ENCODE measurements around the gene GPR33. TPM values are rescaled to one million over a fixed set of nuclear protein-coding genes. Genes with fewer than 3 reads are reported as not detected.

GPR33 gene, protein sequence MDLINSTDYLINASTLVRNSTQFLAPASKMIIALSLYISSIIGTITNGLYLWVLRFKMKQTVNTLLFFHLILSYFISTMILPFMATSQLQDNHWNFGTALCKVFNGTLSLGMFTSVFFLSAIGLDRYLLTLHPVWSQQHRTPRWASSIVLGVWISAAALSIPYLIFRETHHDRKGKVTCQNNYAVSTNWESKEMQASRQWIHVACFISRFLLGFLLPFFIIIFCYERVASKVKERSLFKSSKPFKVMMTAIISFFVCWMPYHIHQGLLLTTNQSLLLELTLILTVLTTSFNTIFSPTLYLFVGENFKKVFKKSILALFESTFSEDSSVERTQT
- total RNA-seq (ENCODE audit: low replicate concordance): not detected in 2 replicates

DNA sequence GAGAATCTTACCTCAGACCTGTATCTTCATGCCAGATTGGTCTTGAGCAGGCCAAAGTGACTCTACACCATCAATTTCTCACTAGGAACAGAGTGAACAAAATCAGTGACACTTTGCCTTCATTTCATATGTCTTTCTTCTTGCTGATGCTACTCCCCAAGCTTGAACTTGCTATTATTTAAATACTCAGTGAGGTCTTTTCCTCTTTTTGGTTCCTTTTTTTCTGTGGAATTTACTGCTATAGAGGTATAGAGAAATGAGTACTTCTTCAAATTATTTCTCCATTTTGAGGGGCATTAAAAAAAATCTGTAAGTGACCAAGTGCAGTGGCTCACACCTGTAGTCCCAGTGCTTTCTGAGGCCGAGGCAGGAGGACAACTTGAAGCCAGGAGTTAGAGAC lies at the start of gene GPR33:
GPR33 (minus strand) TSS at position 154 of the 400 bp plus-strand sequence. CDS start 4,074 bp downstream, outside the sequence.
- no peaks in the 10 kb centered on the region for H3K36me3 ChIP-seq
- H3F3A ChIP-seq (ENCODE audit: low read depth): no peaks in the 10 kb centered on the region
- H3K27ac ChIP-seq: no peak within 1 kb of the TSS
- no peaks in the 10 kb centered on the region for H3K4me1 Mint-ChIP-seq
- no peaks in the 10 kb centered on the region for H3K27me3 ChIP-seq
- H3K36me3 Mint-ChIP-seq: no peaks in the 10 kb centered on the region
- TF ChIP-seq EZH2phosphoT487 (IDR thresholded peaks at IDR 0.05) (no peak), EZH2 (IDR thresholded peaks at IDR 0.05) (no peak)
- TF ChIP-seq, protein P1, sequence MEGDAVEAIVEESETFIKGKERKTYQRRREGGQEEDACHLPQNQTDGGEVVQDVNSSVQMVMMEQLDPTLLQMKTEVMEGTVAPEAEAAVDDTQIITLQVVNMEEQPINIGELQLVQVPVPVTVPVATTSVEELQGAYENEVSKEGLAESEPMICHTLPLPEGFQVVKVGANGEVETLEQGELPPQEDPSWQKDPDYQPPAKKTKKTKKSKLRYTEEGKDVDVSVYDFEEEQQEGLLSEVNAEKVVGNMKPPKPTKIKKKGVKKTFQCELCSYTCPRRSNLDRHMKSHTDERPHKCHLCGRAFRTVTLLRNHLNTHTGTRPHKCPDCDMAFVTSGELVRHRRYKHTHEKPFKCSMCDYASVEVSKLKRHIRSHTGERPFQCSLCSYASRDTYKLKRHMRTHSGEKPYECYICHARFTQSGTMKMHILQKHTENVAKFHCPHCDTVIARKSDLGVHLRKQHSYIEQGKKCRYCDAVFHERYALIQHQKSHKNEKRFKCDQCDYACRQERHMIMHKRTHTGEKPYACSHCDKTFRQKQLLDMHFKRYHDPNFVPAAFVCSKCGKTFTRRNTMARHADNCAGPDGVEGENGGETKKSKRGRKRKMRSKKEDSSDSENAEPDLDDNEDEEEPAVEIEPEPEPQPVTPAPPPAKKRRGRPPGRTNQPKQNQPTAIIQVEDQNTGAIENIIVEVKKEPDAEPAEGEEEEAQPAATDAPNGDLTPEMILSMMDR (IDR thresholded peaks at IDR 0.05): no peak
- no peaks in the 10 kb centered on the region for H3K79me2 ChIP-seq (ENCODE audit: low read depth)
- no peak within 1 kb of the TSS for H3K9ac ChIP-seq
- H3K9me3 Mint-ChIP-seq: peaks cover 2% of the 10 kb centered on the region
- no peaks in the 10 kb centered on the region for H3K27me3 Mint-ChIP-seq (ENCODE audit: insufficient read depth, low read depth)
- no peak for DNase-seq (ENCODE audit: low spot score)
- H2AFZ ChIP-seq (replicated peaks): no peak within 1 kb of the TSS
- no peak within 1 kb of the TSS for H3K4me3 ChIP-seq
- no peaks in the 10 kb centered on the region for H4K20me1 ChIP-seq (ENCODE audit: low read depth)
- no peaks in the 10 kb centered on the region for H3K9me3 ChIP-seq (ENCODE audit: low read depth)
- H3K4me2 ChIP-seq: no peak within 1 kb of the TSS
- no peak within 1 kb of the TSS for H3K27ac Mint-ChIP-seq
- no peaks in the 10 kb centered on the region for H3K4me1 ChIP-seq
- no peak within 1 kb of the TSS for H3K4me3 Mint-ChIP-seq

DNA sequence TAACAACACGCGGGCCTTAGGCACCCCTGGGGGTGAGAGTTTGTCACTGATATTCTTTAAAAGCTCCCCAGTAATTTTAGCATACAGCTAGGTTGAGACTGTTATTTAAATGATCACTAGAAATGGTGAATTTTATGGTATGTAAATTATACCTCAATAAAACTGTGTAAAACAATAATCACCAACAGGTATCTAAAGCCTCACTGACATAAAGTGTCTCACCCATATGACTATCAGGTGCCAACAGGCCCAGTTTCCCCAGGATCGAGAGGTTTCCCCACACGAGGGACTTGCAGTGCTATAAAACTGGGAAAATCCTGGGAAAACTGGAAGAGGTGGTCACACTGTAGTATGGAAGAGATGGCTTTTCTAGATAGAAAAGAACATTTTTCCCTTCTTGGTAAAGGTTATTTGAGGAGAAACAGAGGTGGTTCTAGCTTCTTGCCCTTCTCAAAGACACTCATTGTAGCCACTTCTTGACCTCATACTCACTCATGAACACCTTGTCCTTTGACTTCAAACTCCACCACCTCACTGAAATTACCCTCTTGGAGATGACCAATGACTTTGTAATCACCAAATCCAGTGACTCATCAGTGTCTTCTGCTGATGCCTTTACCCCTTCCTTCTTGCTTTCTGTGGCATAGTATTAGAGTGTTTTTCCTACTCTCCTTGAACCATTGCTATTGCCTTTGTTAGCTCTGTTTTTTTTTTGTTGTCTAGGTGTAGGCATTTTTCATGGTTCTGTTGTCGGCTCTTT lies 48.5 kb upstream of the GPR33 start:
- no peak overlapping the region for H3K9ac ChIP-seq
- DNase-seq (ENCODE audit: low spot score): no peak
- H3K36me3 ChIP-seq: no peaks in the 10 kb centered on the region
- no peaks in the 10 kb centered on the region for H3K36me3 Mint-ChIP-seq
- H3K4me3 ChIP-seq: no peak overlapping the region
- no peaks in the 10 kb centered on the region for H3K4me1 ChIP-seq
- H3K27ac Mint-ChIP-seq: no peak overlapping the region
- no peaks in the 10 kb centered on the region for H3K9me3 ChIP-seq (ENCODE audit: low read depth)
- no peaks in the 10 kb centered on the region for H4K20me1 ChIP-seq (ENCODE audit: low read depth)
- no peaks in the 10 kb centered on the region for H3K4me1 Mint-ChIP-seq
- no peak for TF ChIP-seq EZH2 (IDR thresholded peaks at IDR 0.05)
- TF ChIP-seq EZH2phosphoT487 (IDR thresholded peaks at IDR 0.05): no peak
- TF ChIP-seq, protein P1 (IDR thresholded peaks at IDR 0.05): no peak
- no peak overlapping the region for H3K27ac ChIP-seq
- no peaks in the 10 kb centered on the region for H3K27me3 Mint-ChIP-seq (ENCODE audit: insufficient read depth, low read depth)
- H3K4me2 ChIP-seq: no peak overlapping the region
- H3K4me3 Mint-ChIP-seq: no peak overlapping the region
- no peaks in the 10 kb centered on the region for H3F3A ChIP-seq (ENCODE audit: low read depth)
- no peak overlapping the region for H2AFZ ChIP-seq (replicated peaks)
- H3K79me2 ChIP-seq (ENCODE audit: low read depth): no peaks in the 10 kb centered on the region
- H3K27me3 ChIP-seq: no peaks in the 10 kb centered on the region
- H3K9me3 Mint-ChIP-seq: no peaks in the 10 kb centered on the region

DNA sequence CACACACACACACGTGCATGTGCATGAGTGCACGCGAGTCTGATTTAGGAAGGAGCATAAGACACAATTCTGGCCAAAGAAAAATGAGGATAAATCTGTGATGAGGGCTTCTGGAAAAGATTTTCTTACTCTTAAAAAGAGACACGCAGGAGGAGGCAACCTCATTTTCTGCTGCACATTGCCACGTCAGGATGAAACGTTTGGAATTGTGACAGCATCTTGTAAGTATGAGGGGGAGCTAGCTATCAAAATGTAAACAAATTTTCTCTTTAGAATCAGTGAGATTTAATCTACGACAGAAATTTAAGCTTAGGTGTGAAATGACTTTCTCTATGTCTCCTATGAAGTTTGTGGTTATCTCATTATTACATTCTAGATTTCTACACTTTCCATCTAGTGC lies 42.3 kb upstream of the GPR33 start:
- Histone ChIP-seq H3K9ac (no peak overlapping the region), H3K36me3 (no peaks in the 10 kb centered on the region), H2AFZ (replicated peaks) (no peak overlapping the region), H3K27me3 (no peaks in the 10 kb centered on the region), H3K4me3 (no peak overlapping the region), H3K9me3 (ENCODE audit: low read depth) (no peaks in the 10 kb centered on the region), H3F3A (ENCODE audit: low read depth) (no peaks in the 10 kb centered on the region), H4K20me1 (ENCODE audit: low read depth) (no peaks in the 10 kb centered on the region), H3K79me2 (ENCODE audit: low read depth) (no peaks in the 10 kb centered on the region), H3K27ac (no peak overlapping the region), H3K4me1 (no peaks in the 10 kb centered on the region), H3K4me2 (no peak overlapping the region)
- no peak for TF ChIP-seq EZH2 (IDR thresholded peaks at IDR 0.05)
- no peak for TF ChIP-seq EZH2phosphoT487 (IDR thresholded peaks at IDR 0.05)
- TF ChIP-seq, protein P1 (IDR thresholded peaks at IDR 0.05): no peak
- no peak for DNase-seq (ENCODE audit: low spot score)
- no peaks in the 10 kb centered on the region for H3K4me1 Mint-ChIP-seq
- H3K9me3 Mint-ChIP-seq: no peaks in the 10 kb centered on the region
- H3K4me3 Mint-ChIP-seq: no peak overlapping the region
- H3K36me3 Mint-ChIP-seq: no peaks in the 10 kb centered on the region
- no peaks in the 10 kb centered on the region for H3K27me3 Mint-ChIP-seq (ENCODE audit: insufficient read depth, low read depth)
- no peak overlapping the region for H3K27ac Mint-ChIP-seq

All from neural progenitor cell (in vitro differentiated cells).